AG04450 (cell line): ENCODE measurements around the gene RIC1. TPM values are rescaled to one million over a fixed set of nuclear protein-coding genes. Genes with fewer than 3 reads are reported as not detected.

Experiments
- CTCF ChIA-PET: fragments of 300-600, 350-600 bp; formaldehyde crosslinking; extraction: SDS; loops from one replicate; lab custom pipeline; 2022; ENCODE audit warnings: antibody characterized with exemption, inconsistent platforms; lab: Charles Lee
- POLR2A ChIA-PET: fragments of 350-600 bp; formaldehyde crosslinking; extraction: SDS; loops from one replicate; lab custom pipeline; 2021; ENCODE audit warnings: antibody characterized with exemption, inconsistent platforms; lab: Yijun Ruan, JAX
- DNase-seq: peaks from one replicate; pipeline ENCODE4 v3.0.0-alpha.2; 2011; ENCODE audit warnings: low read depth, low spot score
- H3K27ac ChIP-seq: one replicate; pipeline ENCODE4 v1.5.1; 2012; ENCODE audit warnings: low read depth, low read length, control low read depth
- H3K27me3 ChIP-seq: one replicate; pipeline ENCODE4 v1.6.0; 2012; ENCODE audit warnings: low read length; ENCODE audit not compliant: control insufficient read depth, insufficient read depth
- H3K4me3 ChIP-seq: 2 replicates; pipeline ENCODE4 v1.5.1; 2011; ENCODE audit warnings: mild to moderate bottlenecking, low read depth, low read length, control low read depth
- H3K9me3 ChIP-seq: 2 replicates; pipeline ENCODE4 v1.5.1; 2012; ENCODE audit warnings: low read length; ENCODE audit not compliant: control insufficient read depth, insufficient read depth
- CTCF ChIP-seq: IDR thresholded peaks from 2 replicates; pipeline ENCODE4 v1.5.1; 2011; ENCODE audit warnings: low read depth, low read length, control low read depth, inconsistent platforms
- polyA plus RNA-seq: library from polyadenylated mRNA; depleted of rRNA; stranded (reverse); fragments of >200 nt; gene quantifications from 2 replicates; pipeline ENCODE4 v1.2.3, GENCODE V29; 2011

Gene RIC1
- polyA plus RNA-seq, 1 experiment: 65.4 TPM

- POLR2A ChIA-PET: interaction anchor here (0.6 to 1.4 kb wide), 8 partner anchors 39 to 178 kb away, joined by 3 to 9 read pairs (median 4); partner anchors contain the start of genes CD274 and PDCD1LG2
Observed at GRCh38 chr9:5628183-5628529, 751 bp upstream of the RIC1 start.

GRCh38 chr9:5629312-5630080 is 589 bp downstream of the RIC1 start:
- no peak for TF ChIP-seq CTCF
- H3K27ac ChIP-seq: peak overlapping the region; percentile 77
- no peak for DNase-seq
- H3K27me3 ChIP-seq: no peaks in the 10 kb centered on the region
- ChIA-PET POLR2A (interaction anchor here (0.5 to 1.4 kb wide), 13 partner anchors 29 to 1367 kb away, joined by 3 to 10 read pairs (median 3); partner anchors contain the start of genes CD274 and PDCD1LG2), CTCF (interaction anchor here (0.6 kb wide), 1 partner anchor 10 kb away, joined by 3 read pairs; no protein-coding TSS in a partner anchor)
- H3K4me3 ChIP-seq: peak overlapping the region; percentile 85
- H3K9me3 ChIP-seq: peaks cover 5% of the 10 kb centered on the region; the same call in 1 of the 2 replicates

More at GRCh38 chr9:5628183-5628529, 751 bp upstream of the RIC1 start:
- Histone ChIP-seq H3K4me3 (peak overlapping the region; percentile 85), H3K9me3 (peaks cover 5% of the 10 kb centered on the region; the same call in 1 of the 2 replicates), H3K27ac (peak overlapping the region; percentile 90), H3K27me3 (no peaks in the 10 kb centered on the region)
- no peak for TF ChIP-seq CTCF
- DNase-seq: no peak
- CTCF ChIA-PET: interaction anchor here (0.6 to 2.0 kb wide), 4 partner anchors 28 to 148 kb away, joined by 3 to 7 read pairs (median 4); no protein-coding TSS in a partner anchor

GRCh38 chr9:5630081-5630507 is 1.2 kb downstream of the RIC1 start:
- POLR2A ChIA-PET: no interaction called here

GRCh38 chr9:5631026-5631425 is 2.1 kb downstream of the RIC1 start:
- Histone ChIP-seq H3K27ac (no peak overlapping the region), H3K27me3 (no peaks in the 10 kb centered on the region), H3K9me3 (peaks cover 12% of the 10 kb centered on the region), H3K4me3 (peak overlapping the region; percentile 85)
- CTCF ChIA-PET: interaction anchor here (0.7 kb wide), 1 partner anchor 126 kb away, joined by 5 read pairs; no protein-coding TSS in a partner anchor
- no peak for TF ChIP-seq CTCF
- POLR2A ChIA-PET: no interaction called here
- DNase-seq: no peak

More at GRCh38 chr9:5630081-5630507, 1.2 kb downstream of the RIC1 start:
- H3K27me3 ChIP-seq: no peaks in the 10 kb centered on the region
- CTCF ChIA-PET: no interaction called here
- peaks cover 9% of the 10 kb centered on the region for H3K9me3 ChIP-seq
- DNase-seq: no peak
- peak overlapping the region; percentile 85 for H3K4me3 ChIP-seq
- no peak for TF ChIP-seq CTCF
- peak overlapping the region; percentile 77 for H3K27ac ChIP-seq

- Histone ChIP-seq H3K27me3 (no peaks in the 10 kb centered on the region), H3K4me3 (no peak overlapping the region), H3K9me3 (peaks cover 16% of the 10 kb centered on the region), H3K27ac (no peak overlapping the region)
- CTCF ChIA-PET: interaction anchor here (1.1 to 1.5 kb wide), 2 partner anchors 9 to 200 kb away, joined by 4 to 5 read pairs; partner anchors contain the start of gene ERMP1
- POLR2A ChIA-PET: interaction anchor here (0.6 kb wide), 1 partner anchor 212 kb away, joined by 3 read pairs; no protein-coding TSS in a partner anchor
- DNase-seq: no peak
- no peak for TF ChIP-seq CTCF
Observed at GRCh38 chr9:5632540-5632939, 3.6 kb downstream of the RIC1 start.
